GM12872 (cell line): ENCODE measurements around the gene ALG5.

Experiments
- TF ChIP-seq, protein P1 (sequence below): IDR thresholded peaks from 3 replicates; pipeline ENCODE4 v1.5.1; 2011; ENCODE audit warnings: low read depth, mild to moderate bottlenecking, low read length, moderate library complexity; ENCODE audit not compliant: insufficient read depth

The ALG5 gene

DNA sequence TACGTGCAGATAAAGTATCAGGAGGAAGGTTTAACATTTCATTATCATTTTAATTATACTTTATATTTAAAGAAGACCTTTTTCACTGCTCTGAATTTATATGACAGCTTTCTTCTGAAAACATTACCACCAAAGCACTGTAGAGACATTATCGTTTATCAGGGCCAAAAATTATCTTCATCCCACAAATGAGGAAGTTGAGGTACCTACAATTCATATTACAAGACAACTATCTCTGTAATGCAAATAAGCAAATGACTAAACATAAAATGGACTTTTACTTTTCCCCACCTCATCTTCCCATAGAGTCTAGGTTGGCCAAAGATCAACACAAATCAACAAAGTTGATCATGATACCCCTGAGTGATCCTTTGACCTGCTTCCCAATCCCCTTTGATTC lies 48.2 kb downstream of the ALG5 start:
- TF ChIP-seq, protein P1, sequence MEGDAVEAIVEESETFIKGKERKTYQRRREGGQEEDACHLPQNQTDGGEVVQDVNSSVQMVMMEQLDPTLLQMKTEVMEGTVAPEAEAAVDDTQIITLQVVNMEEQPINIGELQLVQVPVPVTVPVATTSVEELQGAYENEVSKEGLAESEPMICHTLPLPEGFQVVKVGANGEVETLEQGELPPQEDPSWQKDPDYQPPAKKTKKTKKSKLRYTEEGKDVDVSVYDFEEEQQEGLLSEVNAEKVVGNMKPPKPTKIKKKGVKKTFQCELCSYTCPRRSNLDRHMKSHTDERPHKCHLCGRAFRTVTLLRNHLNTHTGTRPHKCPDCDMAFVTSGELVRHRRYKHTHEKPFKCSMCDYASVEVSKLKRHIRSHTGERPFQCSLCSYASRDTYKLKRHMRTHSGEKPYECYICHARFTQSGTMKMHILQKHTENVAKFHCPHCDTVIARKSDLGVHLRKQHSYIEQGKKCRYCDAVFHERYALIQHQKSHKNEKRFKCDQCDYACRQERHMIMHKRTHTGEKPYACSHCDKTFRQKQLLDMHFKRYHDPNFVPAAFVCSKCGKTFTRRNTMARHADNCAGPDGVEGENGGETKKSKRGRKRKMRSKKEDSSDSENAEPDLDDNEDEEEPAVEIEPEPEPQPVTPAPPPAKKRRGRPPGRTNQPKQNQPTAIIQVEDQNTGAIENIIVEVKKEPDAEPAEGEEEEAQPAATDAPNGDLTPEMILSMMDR = no peak

DNA sequence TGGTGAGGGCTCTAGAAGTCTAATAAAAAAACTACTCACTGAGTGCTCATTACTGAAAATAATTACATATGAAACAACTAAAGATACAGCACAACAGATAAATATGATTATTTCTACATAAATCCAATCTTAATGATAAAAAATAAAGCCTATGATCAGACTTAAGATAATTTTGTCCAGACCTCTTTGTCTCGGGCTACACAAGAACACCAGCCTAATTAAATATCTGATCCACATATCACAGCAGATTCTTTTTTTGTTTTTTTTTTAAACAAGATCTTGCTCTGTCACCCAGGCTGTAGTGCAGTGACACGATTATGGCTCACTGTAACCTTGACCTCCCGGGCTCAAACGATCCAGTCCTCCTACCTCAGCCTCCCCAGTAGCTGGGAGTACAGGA lies 48.8 kb downstream of the ALG5 start:
- TF ChIP-seq, protein P1 = no peak

DNA sequence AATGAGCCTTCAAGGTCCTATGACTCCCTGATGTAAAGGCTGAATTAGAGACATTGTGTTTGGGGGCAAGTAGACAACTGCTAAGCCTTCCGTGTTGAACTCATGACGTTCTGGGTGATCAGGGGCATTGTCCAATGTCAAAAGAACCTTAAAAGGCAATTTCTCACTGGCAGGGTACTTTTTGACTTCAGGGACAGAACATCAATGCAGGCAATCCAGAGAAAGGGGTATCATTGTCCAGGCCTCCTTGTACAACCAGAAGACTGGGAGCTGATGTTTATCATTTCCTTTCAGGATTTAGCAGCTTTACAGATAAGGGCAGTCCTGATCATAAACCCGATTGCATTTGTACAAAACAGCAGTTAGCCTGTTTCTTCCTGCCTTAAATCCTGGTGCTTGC lies 54.1 kb downstream of the ALG5 start:
- TF ChIP-seq, protein P1 = no peak

DNA sequence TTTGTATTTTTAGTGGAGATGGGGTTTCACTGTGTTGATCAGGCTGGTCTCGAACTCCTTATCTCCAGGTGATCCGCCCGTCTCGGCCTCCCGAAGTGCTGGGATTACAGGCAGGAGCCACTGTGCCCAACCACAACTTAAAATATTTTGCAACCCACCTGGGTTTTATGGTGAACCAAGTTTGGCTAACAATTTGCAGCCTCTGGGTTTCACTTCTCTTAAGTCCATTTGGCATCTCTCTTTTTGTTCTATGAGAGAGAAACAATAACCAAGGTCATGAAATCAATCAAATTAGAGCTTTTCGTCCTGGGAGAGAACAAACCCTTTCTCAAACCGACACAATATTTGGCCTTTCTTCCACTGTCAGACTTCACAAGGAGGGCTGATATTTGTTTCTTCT lies 73.5 kb downstream of the ALG5 start:
- TF ChIP-seq, protein P1 = no peak

DNA sequence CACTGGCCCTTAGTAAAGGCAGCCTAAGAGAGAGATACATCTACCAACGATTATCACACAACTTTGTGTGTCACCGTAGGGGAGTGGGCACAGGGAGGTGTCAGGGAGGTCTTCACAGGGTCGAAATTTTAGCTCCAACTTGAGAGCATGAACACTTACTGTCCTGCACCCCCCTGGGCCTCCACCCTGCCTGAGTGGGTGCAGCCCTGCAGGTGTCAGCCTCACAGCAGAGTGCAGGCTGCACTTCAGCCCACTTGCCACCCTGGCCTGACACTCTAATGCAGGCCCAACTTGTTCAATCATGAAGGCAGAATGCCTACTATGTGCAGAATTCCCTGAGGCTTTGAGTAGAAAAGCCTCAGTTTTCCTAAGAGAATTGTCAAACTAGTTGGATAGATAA lies 75.1 kb downstream of the ALG5 start:
- TF ChIP-seq, protein P1 = no peak

DNA sequence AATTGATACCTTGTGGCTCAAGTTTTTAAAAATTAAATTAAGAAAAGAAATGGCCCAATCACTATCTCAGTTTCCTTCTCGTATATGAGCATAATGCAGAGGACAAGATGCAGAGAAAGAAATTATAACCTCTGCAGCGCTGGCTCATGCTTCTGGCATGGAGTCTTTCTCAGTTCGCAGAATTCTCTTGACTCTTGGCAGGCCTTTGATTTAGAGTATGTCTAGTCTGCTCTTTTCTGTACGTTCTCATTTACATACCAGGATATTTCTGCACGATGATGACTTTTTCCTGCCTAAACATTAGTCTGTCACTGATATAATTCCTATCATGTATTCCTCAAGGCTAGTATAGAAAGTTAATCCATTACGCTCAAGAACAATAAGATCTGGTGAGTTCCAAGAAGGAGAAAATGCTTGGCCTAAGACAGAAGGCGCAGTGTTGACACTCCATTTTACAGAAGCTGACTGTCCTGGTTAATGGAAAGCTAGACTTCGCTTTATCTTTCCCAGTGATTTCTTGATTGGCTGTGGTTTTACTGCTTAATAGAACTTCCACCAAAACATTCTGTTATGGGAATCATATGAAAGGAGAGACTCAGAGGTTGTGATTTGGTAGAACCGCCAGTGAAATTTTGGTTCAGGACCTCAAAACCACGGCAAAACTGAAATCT lies 77.4 kb downstream of the ALG5 start:
- TF ChIP-seq, protein P1 = no peak

DNA sequence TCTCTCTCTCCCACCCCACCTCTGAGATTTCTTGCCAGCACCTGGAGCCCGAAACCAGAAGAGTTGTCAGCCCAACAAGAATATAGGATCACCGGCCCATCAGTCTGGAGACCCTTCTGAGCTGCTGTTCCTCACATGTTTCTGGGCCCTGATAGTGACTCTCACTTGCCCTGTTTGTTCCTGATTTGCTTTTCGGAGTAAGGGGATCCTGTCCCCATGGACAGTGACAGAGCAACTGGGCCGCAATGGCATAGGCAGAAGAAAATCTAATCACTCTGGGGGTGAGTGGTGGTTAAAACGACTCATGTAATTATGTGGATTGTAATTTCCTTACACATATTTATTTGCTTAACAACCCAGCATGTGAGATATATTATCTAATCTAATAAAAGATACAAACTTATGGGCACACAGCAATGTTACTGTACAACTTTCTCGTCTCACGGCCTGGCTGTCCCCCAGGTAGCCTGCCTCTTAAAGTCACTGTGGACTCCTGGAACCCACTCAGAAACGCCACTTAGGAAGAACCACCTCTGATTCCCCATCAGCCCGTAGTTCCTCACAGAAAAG lies 78.4 kb downstream of the ALG5 start:
- TF ChIP-seq, protein P1 = no peak
